NOMO-1 treated with dmso at 0.1 percent for 144 hours (cell line): ENCODE results near the gene ACTL10.
"Not testable (repeated sequence)": the region's sequence is repeated elsewhere in the genome, so short reads cannot be mapped to it uniquely, and the experiment has no call there.

Experiments used
- DNase-seq: peaks from one replicate; lab custom pipeline; 2025; ENCODE audit not compliant: unreplicated experiment; lab: John Stamatoyannopoulos, UW

Gene ACTL10

GRCh38 chr20:33693741-33694638 is 27.2 kb downstream of the ACTL10 start:
- DNase-seq: no peak

DNA sequence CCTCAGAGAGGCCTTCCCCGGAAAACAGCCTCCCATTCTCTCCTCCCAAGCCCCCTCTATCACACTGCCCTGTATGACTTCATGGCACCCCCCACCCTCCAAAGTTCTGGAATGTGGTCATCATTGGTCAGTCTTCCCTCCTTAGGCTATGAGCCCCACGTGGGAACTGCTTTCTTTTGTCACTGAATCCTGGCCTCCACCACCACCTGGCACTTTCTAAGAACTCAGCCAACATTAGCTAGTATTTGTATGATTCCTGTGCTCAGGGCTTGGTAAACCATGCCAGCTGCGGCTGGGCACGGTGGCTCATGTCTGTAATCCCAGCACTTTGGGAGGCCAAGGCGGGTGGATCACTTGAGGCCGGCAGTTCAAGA is 27.9 kb downstream of the ACTL10 start:
- no peak for DNase-seq

- no peak for DNase-seq
Measured at GRCh38 chr20:33696448-33696847, 29.7 kb downstream of the ACTL10 start.

- peak; percentile 58 for DNase-seq
Measured at GRCh38 chr20:33697129-33697528, 30.4 kb downstream of the ACTL10 start.

DNA sequence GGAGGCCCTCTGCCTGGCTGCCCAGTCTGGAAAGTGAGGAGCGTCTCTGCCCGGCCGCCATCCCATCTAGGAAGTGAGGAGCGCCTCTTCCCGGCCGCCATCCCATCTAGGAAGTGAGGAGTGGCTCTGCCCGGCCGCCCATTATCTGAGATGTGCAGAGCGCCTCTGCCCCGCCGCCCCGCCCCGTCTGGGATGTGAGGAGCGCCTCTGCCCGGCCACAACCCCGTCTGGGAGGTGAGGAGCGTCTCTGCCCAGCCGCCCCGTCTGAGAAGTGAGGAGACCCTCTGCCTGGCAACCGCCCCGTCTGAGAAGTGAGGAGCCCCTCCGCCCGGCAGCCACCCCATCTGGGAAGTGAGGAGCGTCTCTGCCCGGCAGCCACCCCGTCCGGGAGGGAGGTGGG is 32.2 kb downstream of the ACTL10 start:
- DNase-seq: not testable (repeated sequence)

- DNase-seq: not testable (repeated sequence)
Measured at GRCh38 chr20:33700696-33701441, 34.1 kb downstream of the ACTL10 start.

GRCh38 chr20:33701629-33702450 is 35.1 kb downstream of the ACTL10 start:
- no peak for DNase-seq

- DNase-seq: no peak
Measured at GRCh38 chr20:33702861-33703260, 36.1 kb downstream of the ACTL10 start.

GRCh38 chr20:33703498-33704137 is 36.9 kb downstream of the ACTL10 start:
- DNase-seq: no peak

DNA sequence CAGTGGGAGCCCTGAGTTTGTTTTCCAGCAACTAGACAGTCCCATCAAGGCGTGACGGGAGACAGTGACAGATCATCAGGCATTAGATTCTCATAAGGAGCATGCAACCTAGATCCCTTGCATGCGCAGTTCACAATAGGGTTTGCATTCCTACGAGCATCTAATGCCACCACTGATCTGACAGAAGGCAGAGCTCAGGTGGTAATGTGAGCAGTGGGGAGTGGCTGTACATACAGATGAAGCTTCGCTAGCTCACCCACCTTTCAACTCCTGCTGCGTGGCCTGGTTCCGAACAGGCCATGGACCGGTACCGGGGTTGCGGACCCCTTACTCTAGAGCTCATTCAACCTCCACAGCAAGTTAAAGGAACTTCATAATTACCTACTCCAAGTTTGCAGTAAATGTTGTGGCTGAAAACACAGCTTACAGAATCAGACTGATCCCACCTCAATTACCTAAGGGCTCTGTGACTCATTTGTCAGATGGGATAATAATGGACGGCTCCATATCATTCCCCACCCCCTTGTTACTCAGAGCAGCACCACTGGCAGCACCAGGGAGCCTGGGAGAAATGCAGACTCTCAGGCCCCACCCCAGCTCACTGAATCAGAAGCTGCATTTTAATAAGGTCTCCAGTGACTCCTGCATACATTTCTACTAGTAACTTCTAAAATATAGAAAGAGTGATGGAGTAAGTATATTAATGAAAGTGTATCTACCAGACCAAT is 37.6 kb downstream of the ACTL10 start:
- DNase-seq: no peak

DNA sequence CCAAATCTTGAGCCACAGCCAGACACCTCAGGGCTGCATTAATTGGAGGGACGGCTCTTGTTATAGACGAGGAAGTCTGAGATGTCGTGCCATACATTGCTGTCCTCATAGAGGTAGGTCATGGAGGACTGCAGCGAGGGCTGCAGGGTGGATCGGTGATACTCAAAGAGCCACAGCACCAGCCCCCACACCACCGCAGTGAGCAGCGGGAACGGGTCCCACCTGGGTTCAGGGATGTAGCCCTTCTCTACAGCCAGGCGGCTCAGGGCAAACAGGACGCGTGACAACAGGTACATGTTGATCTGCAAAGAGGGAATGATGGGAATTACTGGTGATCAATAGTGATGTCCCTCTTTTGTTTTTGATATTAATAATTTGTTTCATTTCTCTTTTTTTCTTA is 40.9 kb downstream of the ACTL10 start:
- no peak for DNase-seq

GRCh38 chr20:33709398-33709797 is 42.7 kb downstream of the ACTL10 start:
- DNase-seq: no peak

DNA sequence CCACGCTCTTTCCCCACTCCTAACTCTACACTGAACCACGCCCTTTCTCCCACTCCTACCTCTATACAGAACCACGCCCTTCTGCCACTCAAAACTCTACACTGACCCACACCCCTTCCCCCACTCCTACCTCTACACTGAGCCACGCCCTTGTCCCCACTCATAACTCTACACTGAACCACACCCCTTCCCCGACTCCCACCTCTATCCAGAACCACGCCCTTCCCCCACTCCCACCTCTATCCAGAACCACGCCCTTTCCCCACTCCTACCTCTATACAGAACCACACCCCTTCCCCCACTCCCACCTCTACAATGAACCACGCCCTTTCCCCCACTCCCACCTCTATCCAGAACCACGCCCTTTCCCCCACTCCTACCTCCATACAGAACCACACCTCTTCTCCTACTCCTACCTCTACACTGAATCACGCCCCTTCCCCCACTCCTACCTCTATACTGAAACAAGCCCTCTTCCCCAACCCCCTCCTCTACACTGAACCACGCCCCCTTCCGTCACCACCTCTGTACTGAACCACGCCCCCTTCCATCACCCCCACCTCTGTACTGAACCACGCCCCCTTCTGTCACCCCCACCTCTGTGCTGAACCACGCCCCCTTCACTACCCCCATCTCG is 43.3 kb downstream of the ACTL10 start:
- no peak for DNase-seq

- DNase-seq: no peak
Measured at GRCh38 chr20:33710681-33711445, 44.1 kb downstream of the ACTL10 start.

GRCh38 chr20:33711446-33711738 is 44.6 kb downstream of the ACTL10 start:
- DNase-seq: no peak

- DNase-seq: no peak
Measured at GRCh38 chr20:33713865-33714367, 47.2 kb downstream of the ACTL10 start.

GRCh38 chr20:33716498-33716897 is 49.8 kb downstream of the ACTL10 start:
- no peak for DNase-seq
